ENCODE results near the gene SLC16A10.
"Not testable (repeated sequence)": the region's sequence is repeated elsewhere in the genome, so short reads cannot be mapped to it uniquely, and the experiment has no call there.

Gene SLC16A10

DNA sequence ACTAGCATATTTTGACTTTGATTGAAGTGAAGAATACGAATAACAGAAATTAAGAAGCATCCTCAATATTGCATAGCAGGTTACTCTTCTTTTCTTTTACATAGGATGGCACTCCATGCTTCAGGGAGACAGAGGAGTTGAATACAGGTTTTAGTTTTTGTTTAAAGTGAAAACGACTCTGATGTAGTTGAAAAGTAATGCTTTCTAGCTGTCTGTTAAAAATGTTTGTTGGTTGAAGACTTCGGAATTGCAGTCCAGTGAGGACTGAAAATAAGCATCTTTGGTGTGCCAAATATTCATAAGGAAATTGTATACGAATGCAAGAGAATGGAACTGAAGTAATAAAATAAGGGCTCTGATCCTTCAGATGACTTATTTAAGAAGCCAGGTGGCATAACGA lies 618 bp upstream of the SLC16A10 start:
- DNase-seq (ENCODE audit: low read depth in 2 of 2), result no peak

DNA sequence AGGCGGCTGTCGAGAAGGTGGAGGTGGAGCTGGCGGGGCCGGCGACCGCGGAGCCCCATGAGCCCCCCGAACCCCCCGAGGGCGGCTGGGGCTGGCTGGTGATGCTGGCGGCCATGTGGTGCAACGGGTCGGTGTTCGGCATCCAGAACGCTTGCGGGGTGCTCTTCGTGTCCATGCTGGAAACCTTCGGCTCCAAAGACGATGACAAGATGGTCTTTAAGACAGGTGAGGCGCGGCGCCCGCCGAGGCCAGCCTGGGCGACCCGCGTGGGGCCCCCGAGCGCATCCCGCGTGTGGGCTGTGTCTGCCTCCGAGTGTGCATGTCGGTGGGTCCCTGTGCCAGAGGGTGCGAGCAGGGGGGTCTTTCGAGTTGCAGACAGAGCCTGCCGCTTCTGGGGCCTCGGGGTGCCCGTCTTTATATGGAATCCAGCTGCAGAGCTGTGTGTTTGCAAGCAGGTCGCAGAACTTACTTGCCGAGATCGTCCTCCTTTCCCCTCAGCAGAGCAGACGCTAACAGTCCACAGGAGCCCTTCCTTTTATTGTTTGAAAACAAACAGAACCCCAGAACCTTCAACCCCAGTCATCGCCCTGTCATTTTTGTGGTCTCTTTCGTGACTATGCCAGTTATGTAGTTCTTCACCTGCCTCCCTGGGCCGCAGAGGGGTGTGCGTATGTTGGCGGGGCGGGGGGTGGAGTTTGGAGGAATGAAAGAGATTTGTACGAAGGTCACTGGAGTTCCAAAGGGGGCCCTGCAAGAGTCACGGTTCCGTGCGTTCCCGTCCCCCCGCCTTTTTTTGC lies 766 bp downstream of the SLC16A10 start:
- DNase-seq (ENCODE audit: low read depth in 2 of 2), result no peak

GRCh38 chr6:111088668-111089003 lies 1.3 kb downstream of the SLC16A10 start:
- no peak for DNase-seq (ENCODE audit: low read depth in 2 of 2)

DNA sequence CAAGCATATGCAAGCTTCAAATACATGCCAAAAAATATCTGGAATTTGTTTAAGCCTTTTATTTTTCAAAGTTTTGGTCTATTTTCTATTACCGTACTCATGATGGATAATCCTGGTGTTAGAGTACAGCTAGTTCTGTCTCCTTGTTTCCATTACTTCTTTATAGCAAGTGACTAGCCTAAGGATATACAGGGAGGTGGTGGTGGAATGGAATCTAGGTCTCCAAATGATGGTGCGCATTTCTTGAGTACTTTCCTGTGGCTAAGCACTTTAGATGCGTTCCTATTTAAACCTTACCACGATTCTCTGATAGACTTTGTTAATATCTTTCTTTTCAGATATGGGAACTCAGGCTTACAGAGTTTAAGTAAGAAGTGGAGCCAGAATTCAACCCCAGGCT lies 3.5 kb downstream of the SLC16A10 start:
- DNase-seq (ENCODE audit: low read depth in 2 of 2), result no peak

DNA sequence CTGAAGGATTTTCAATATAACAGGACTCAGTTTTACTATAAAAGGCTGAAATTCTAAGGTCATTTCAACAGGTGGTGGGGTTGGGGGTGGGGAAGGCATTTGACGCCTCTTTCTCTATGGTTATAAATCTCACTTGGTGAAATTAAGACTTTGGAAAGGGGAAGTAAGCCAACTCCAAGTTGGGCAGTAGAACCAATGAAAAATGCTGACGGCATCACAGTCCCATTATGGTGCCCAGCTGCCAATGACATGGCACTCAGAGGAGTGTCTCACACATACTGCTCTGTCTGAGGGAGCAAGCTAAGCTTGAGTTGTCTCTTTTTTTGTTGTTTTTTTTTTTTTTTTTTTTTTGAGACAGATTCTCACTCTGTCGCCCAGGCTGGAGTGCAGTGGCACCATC lies 4.7 kb downstream of the SLC16A10 start:
- DNase-seq (ENCODE audit: low read depth in 2 of 2), result no peak

DNA sequence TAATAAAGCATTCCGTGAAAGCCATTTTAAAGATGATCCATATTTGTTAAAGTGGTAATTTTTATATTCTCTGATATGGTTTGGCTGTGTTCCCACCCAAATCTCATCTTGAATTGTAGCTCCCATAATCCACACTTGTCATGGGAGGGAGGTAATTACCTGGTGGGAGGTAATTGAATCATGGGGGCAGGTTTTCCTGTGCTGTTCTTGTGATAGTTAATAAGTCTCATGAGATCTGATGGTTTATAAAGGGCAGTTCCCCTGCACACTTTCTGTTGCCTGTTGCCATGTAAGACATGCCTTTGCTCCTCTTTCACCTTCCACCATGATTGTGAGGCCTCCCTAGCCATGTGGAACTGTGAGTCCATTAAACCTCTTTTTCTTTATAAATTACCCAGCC lies 8.2 kb downstream of the SLC16A10 start:
- not testable (repeated sequence) for DNase-seq (ENCODE audit: low read depth in 2 of 2)

DNA sequence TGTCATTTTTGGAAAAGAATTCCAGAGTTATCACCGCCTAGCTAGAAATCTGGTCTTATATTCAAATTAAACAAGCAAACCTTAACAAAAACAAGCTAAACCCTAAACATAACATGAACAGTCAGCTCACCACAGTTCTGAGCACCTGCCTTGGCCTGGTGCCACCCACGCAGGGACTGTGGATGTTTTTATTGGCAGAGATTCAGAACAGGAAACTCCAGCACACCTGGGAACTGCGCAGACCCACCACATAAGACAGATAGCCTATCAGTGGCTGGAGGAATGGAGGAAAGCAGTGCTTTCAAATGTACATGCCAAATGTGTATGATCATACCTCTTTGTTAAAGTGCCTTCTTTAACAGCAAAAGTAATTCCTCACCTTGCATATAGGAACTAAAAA lies 8.9 kb downstream of the SLC16A10 start:
- DNase-seq (ENCODE audit: low read depth in 2 of 2), result no peak

DNA sequence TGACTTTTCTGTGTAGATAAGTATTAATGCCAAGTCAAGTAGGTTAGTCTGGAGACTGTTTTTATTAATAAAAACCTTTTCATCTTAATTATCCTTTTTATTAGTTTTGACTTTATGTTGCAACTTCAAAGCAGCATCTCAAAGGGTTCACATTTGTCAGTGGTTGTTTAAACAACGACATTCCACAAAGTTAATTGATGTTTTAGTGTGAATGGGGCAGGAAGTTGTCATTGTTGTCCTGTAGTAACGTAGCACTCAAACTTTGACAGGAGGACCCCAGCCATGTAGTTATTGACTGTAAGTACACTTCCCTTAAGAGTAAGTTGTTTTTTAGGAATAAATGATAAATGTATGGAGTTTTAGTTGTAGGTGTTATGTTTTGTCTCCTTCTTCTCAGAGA lies 11.3 kb downstream of the SLC16A10 start:
- DNase-seq (ENCODE audit: low read depth in 2 of 2), result no peak

DNA sequence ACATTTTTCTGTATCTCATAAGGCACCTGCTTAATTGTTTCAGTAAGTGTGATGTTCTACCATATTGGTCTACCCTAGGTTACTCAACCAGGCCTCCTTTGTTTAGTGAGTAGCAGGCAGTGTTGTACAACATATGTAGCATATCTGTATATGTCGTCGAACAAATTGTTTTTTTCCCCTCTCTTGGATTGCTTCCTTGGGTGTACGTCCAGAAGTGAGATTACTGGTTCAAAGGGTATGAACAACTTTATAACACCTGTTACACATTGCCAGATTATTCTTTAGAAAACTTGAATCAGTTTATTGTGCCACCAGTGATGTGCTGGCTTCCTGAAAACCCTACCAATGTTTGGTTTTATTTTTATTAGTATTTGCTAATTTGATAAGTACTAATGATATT lies 14.7 kb downstream of the SLC16A10 start:
- no peak for DNase-seq (ENCODE audit: low read depth in 2 of 2)

- no peak for DNase-seq (ENCODE audit: low read depth in 2 of 2)
Observed at GRCh38 chr6:111105578-111105977, 18.3 kb downstream of the SLC16A10 start.

DNA sequence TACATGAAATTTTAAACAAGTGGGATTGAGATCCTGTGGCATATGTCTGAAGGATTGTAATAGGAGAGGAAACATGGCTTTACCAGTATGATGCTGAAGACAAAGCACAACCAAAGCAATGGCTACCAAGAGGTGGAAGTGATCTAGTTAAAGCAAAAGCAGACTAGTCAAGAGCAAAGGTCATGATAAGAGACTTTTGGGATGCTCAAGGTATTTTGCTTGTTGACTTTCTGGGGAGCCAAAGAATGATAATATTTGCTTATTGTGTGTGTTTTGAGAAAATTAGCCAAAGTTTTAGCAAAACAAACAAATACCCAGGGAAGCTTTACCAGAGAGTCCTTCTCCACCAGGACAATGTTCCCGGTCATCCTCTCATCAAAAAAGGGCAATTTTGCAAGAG lies 20.3 kb downstream of the SLC16A10 start:
- no peak for DNase-seq (ENCODE audit: low read depth in 2 of 2)

- DNase-seq (ENCODE audit: low read depth in 2 of 2), result no peak
Observed at GRCh38 chr6:111110036-111110435, 22.7 kb downstream of the SLC16A10 start.

GRCh38 chr6:111113336-111114086 lies 26.2 kb downstream of the SLC16A10 start:
- no peak for DNase-seq (ENCODE audit: low read depth in 2 of 2)

DNA sequence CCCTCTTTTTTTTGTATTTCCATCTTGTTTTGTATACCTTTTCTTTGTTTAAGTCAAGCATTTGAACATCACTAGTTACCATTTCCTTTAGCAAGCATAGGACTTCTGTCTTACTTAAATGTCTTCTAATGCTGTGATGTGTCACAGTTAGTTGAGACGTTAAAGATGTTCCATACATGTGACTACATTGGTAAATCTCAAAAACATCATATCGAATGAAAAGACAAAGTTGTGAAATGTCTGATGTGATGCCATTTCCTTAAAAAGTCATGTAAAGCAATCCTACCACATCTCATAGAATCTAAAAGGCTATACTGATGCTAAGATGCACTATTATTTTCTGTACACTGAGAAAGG lies 26.8 kb downstream of the SLC16A10 start:
- DNase-seq (ENCODE audit: low read depth in 2 of 2), result no peak

GRCh38 chr6:111114482-111114881 lies 27.2 kb downstream of the SLC16A10 start:
- DNase-seq (ENCODE audit: low read depth in 2 of 2), result no peak

- no peak for DNase-seq (ENCODE audit: low read depth in 2 of 2)
Observed at GRCh38 chr6:111118826-111119225, 31.5 kb downstream of the SLC16A10 start.

DNA sequence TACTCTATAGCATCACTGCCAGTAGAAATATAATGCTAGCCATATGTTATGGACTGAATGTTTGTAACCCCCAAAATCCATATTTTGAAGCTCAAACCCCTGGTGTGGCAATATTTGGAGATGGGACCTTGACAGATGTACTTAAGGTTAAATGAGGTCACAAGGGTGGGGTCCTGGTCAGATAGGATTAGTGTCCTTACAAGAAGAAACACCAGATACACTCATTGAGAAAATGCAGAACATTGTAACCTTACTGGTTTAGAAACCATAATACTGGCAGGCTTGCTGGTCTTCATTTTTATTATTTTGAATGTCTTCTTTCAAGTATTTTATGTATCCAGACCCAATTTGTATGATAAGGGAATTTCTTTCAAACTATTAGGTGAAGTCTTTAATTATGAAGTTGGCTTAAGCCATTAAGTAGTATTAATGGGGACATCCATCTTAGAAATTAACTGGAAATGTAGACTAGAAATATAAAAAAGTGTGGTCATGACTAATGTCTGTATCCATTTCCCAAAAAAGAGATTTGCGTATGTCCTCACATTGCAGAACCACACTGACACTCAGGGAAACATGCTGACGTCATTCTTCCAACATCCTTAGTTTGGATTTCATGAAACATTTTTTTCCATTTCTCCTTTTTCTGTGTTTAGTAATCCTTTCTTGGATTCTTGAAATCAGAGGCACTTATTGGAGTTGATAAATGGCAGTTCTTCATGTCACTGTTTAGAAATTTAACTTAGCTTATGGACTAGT lies 32.4 kb downstream of the SLC16A10 start:
- DNase-seq (ENCODE audit: low read depth in 2 of 2), result no peak

- no peak for DNase-seq (ENCODE audit: low read depth in 2 of 2)
Observed at GRCh38 chr6:111121789-111122350, 34.6 kb downstream of the SLC16A10 start.

DNA sequence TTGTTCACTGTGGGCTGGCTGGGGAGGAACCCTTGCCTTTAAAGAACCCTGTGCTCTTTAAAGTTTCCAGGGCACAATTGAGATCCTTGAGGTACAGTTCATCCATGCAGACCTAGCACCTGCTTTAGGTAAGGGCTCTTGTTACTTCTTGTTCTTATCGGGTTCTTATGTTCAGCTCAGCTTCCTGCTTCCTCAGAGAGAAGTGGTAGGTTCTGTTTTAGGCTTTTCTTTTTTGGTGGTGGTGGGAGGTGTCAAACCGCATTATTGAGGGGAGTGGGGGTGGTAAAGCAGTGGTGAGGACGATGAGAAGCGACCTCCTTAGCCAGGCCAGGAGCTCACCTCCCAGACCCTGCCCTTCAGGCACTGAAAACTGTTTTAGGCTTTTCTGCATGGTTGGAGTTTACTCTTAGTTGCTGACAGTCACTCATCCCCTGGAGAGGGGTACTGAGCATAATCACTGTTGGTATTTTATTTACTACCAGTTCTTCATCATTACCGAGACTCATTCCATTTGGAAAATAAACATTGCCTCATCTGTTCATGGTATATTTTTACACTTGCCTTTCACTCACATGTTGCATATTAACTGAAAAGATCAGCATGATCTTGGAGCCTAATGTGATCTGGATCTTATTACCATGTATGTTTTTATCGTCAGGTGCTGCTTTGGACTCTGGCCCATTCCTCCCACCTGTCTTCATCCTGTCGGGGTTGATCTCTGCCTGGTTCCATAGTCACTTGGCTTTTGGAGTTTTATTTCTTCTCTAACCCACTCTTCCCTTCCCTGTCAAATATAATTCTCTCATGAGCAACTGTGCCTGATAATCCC lies 35.4 kb downstream of the SLC16A10 start:
- DNase-seq (ENCODE audit: low read depth in 2 of 2), result no peak

DNA sequence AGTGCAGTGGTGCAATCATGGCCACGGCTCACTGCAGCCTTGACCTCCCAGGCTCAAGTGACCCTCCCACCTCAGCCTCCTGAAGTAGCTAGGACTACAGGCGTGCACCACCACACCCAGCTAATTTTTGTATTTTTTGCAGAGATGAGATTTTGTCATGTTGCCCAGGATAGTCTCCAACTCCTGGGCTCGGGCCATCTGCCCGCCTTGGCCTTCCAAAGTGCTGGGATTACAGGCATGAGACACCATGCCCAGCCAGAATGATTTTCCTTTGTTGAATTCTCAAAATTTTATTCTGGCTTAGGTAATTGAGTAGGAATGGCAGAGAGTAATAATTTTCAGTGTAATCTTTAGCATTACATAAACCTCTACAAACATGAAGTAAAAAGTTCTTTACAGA lies 37.1 kb downstream of the SLC16A10 start:
- no peak for DNase-seq (ENCODE audit: low read depth in 2 of 2)

GRCh38 chr6:111129013-111129412 lies 41.7 kb downstream of the SLC16A10 start:
- DNase-seq (ENCODE audit: low read depth in 2 of 2), result no peak

GRCh38 chr6:111131018-111131417 lies 43.7 kb downstream of the SLC16A10 start:
- DNase-seq (ENCODE audit: low read depth in 2 of 2), result not testable (repeated sequence)

Measured in stimulated activated CD8-positive, alpha-beta memory T cell treated with anti-CD3 and anti-CD28 coated beads, Interleukin-7, amount 100 ng/mL, for 1 hour (primary cell).